GM19468 (cell line): ENCODE results near the gene B4GALT2.

ENCODE experiments used
- ATAC-seq: cut with Tn5 transposase; IDR thresholded peaks from one replicate; pipeline ENCODE4 v1.9.1; 2021; ENCODE audit warnings: mild to moderate bottlenecking, moderate library complexity, moderate number of reproducible peaks; ENCODE audit not compliant: unreplicated experiment; ENCODE audit errors: extremely low read depth

B4GALT2 gene

GRCh38 chr1:43997295-43997999, 18.4 kb downstream of the B4GALT2 start:
- no peak for ATAC-seq

GRCh38 chr1:43998000-43998378, 19.0 kb downstream of the B4GALT2 start:
- ATAC-seq: no peak

- ATAC-seq: no peak
Measured at GRCh38 chr1:43999455-43999854, 20.4 kb downstream of the B4GALT2 start.

- no peak for ATAC-seq
Measured at GRCh38 chr1:44000122-44000665, 21.2 kb downstream of the B4GALT2 start.

GRCh38 chr1:44002165-44002564, 23.2 kb downstream of the B4GALT2 start:
- no peak for ATAC-seq

GRCh38 chr1:44002606-44003157, 23.7 kb downstream of the B4GALT2 start:
- no peak for ATAC-seq

- no peak for ATAC-seq
Measured at GRCh38 chr1:44008259-44008658, 29.2 kb downstream of the B4GALT2 start.

GRCh38 chr1:44010935-44011471, 32.0 kb downstream of the B4GALT2 start:
- no peak for ATAC-seq

GRCh38 chr1:44012404-44012803, 33.4 kb downstream of the B4GALT2 start:
- no peak for ATAC-seq

- ATAC-seq: no peak
Measured at GRCh38 chr1:44012941-44013609, 34.1 kb downstream of the B4GALT2 start.

- ATAC-seq: no peak
Measured at GRCh38 chr1:44013949-44014348, 34.9 kb downstream of the B4GALT2 start.

GRCh38 chr1:44014365-44015104, 35.5 kb downstream of the B4GALT2 start:
- ATAC-seq: no peak

GRCh38 chr1:44015206-44015605, 36.2 kb downstream of the B4GALT2 start:
- ATAC-seq: no peak

GRCh38 chr1:44016041-44016889, 37.3 kb downstream of the B4GALT2 start:
- ATAC-seq: no peak

GRCh38 chr1:44016890-44017400, 37.9 kb downstream of the B4GALT2 start:
- no peak for ATAC-seq

- no peak for ATAC-seq
Measured at GRCh38 chr1:44019466-44019948, 40.5 kb downstream of the B4GALT2 start.

GRCh38 chr1:44020464-44020863, 41.5 kb downstream of the B4GALT2 start:
- ATAC-seq: no peak

GRCh38 chr1:44021156-44021555, 42.1 kb downstream of the B4GALT2 start:
- ATAC-seq: no peak
